HL-60 (cell line): ENCODE measurements around the gene DISP1.

Experiments
- DNase-seq, 2 experiments: peaks; one replicate each; pipeline ENCODE4 v3.0.0-alpha.2; 2010 to 2020; ENCODE audit warnings: low read depth in 1 of 2, low spot score in 1 of 2
- H3K27ac ChIP-seq: fragments of 250-450 bp; sonication (Bioruptor Pico); replicated peaks from 2 replicates; pipeline ENCODE4 v1.5.1; 2020; ENCODE audit warnings: mild to moderate bottlenecking, moderate library complexity
- H3K27me3 ChIP-seq: fragments of 250-450 bp; sonication (Bioruptor Pico); 2 replicates; pipeline ENCODE4 v1.5.1; 2021; ENCODE audit warnings: mild to moderate bottlenecking, moderate library complexity; ENCODE audit not compliant: insufficient read depth, poor library complexity, severe bottlenecking
- H3K4me3 ChIP-seq: replicated peaks from 2 replicates; pipeline ENCODE4 v1.5.1; 2011; ENCODE audit warnings: mild to moderate bottlenecking, control low read depth, low read length; ENCODE audit not compliant: insufficient read depth
- CTCF ChIP-seq: IDR thresholded peaks from one replicate; pipeline ENCODE4 v1.5.1; 2011; ENCODE audit warnings: low read length, control low read depth, inconsistent platforms; ENCODE audit not compliant: insufficient read depth
- GABPA ChIP-seq: IDR thresholded peaks from 2 replicates; pipeline ENCODE4 v1.6.1; 2012; ENCODE audit warnings: low read depth
- POLR2AphosphoS5 ChIP-seq: IDR thresholded peaks from 2 replicates; pipeline ENCODE4 v1.6.1; 2012; ENCODE audit warnings: low read depth
- REST ChIP-seq: IDR thresholded peaks from 2 replicates; pipeline ENCODE4 v1.6.1; 2012; ENCODE audit warnings: low read depth; ENCODE audit not compliant: insufficient replicate concordance
- SPI1 ChIP-seq: IDR thresholded peaks from 2 replicates; pipeline ENCODE4 v1.6.1; 2012; ENCODE audit warnings: low read depth, mild to moderate bottlenecking, borderline replicate concordance

The DISP1 gene

GRCh38 chr1:222783051-222783450 lies 31.8 kb upstream of the DISP1 start:
- H3K27me3 ChIP-seq = peaks cover 6% of the 10 kb centered on the region
- no peak overlapping the region for H3K4me3 ChIP-seq
- H3K27ac ChIP-seq = no peak overlapping the region
- no peak for TF ChIP-seq REST
- TF ChIP-seq GABPA = no peak
- no peak for TF ChIP-seq CTCF
- TF ChIP-seq POLR2AphosphoS5 = no peak
- TF ChIP-seq SPI1 = no peak
- no peak for DNase-seq

GRCh38 chr1:222784371-222784770 lies 30.5 kb upstream of the DISP1 start:
- Histone ChIP-seq H3K27ac (no peak overlapping the region), H3K4me3 (no peak overlapping the region), H3K27me3 (peaks cover 6% of the 10 kb centered on the region)
- TF ChIP-seq POLR2AphosphoS5 = no peak
- no peak for TF ChIP-seq CTCF
- no peak for TF ChIP-seq SPI1
- TF ChIP-seq GABPA = no peak
- no peak for TF ChIP-seq REST
- no peak for DNase-seq

- DNase-seq = no peak
- no peak overlapping the region for H3K27ac ChIP-seq
- H3K27me3 ChIP-seq = peaks cover 6% of the 10 kb centered on the region
- TF ChIP-seq SPI1 (no peak), GABPA (no peak), CTCF (no peak), POLR2AphosphoS5 (no peak), REST (no peak)
- no peak overlapping the region for H3K4me3 ChIP-seq
Observed at GRCh38 chr1:222784916-222785315, 29.9 kb upstream of the DISP1 start.
